Stomach (tissue), 9 donors: ENCODE results near the gene STAT1. TPM values are rescaled to one million over a fixed set of nuclear protein-coding genes. Genes with fewer than 3 reads are reported as not detected.

Experiments
- DNase-seq, 2 donors: peaks; one replicate each; pipeline versions ENCODE4 v3.0.0 to v3.0.0-alpha.2; 2013 to 2019
- H3K27ac ChIP-seq, 5 donors: fragments of 200-600 bp in 4 of 5; sonication (generic) in 4 of 5; one replicate each; pipeline ENCODE4 v1.5.1; 2013 to 2019; ENCODE audit warnings: mild to moderate bottlenecking in 1 of 5, moderate library complexity in 1 of 5
- H3K27me3 ChIP-seq, 3 donors: fragments of 200-600 bp; sonication (generic); one replicate each; pipeline ENCODE4 v1.5.1; 2017 to 2019; ENCODE audit warnings: mixed run types in 1 of 3
- H3K36me3 ChIP-seq, 4 donors: fragments of 200-600 bp; sonication (generic); 1 replicate in 3 of 4; 2 replicates in 1 of 4; pipeline ENCODE4 v1.5.1; 2016 to 2019
- H3K4me1 ChIP-seq, 4 donors: fragments of 200-600 bp; sonication (generic); one replicate each; pipeline ENCODE4 v1.5.1; 2016 to 2019
- H3K4me3 ChIP-seq, 4 donors: fragments of 200-600 bp; sonication (generic) in 3 of 4; one replicate each; pipeline ENCODE4 v1.5.1; 2016 to 2019; ENCODE audit warnings: mild to moderate bottlenecking in 1 of 4
- H3K9me3 ChIP-seq, 4 donors: fragments of 200-600 bp; sonication (generic); one replicate each; pipeline ENCODE4 v1.5.1; 2016 to 2019
- CTCF ChIP-seq, 7 experiments: fragments of 450-650 bp in 4 of 7; fragments of 200-600 bp in 3 of 7; sonication (generic) in 3 of 7; IDR thresholded peaks; one replicate each; pipeline ENCODE4 v1.5.1; 2016 to 2019; ENCODE audit warnings: antibody characterized with exemption in 7 of 7, control low read depth in 2 of 7, mild to moderate bottlenecking in 1 of 7
- EP300 ChIP-seq: sonication (generic); formaldehyde crosslinking; IDR thresholded peaks from one replicate; pipeline ENCODE4 v1.6.1; 2017; ENCODE audit warnings: antibody characterized with exemption
- POLR2A ChIP-seq, 4 donors: fragments of 450-650 bp; IDR thresholded peaks; one replicate each; pipeline ENCODE4 v1.6.1; 2016; ENCODE audit warnings: antibody characterized with exemption in 4 of 4, control low read depth in 2 of 4, mild to moderate bottlenecking in 1 of 4, moderate library complexity in 1 of 4
- POLR2AphosphoS5 ChIP-seq, 3 donors: sonication (generic); formaldehyde crosslinking; IDR thresholded peaks; one replicate each; pipeline ENCODE4 v1.6.1; 2016; ENCODE audit warnings: antibody characterized with exemption in 3 of 3
- WGBS, 5 donors: extraction: QIAGEN DNeasy Blood & Tissue Kit in 3 of 5; methylation state at CpG; one replicate each; pipeline versions ENCODE4 v1.1.5 to v1.1.7; 2013 to 2018; 5-methylcytosine and 5-hydroxymethylcytosine counted together
- intact Hi-C: fragments of 100-400 bp; cut with DNase I; formaldehyde crosslinking; loops from one replicate; pipeline ENCODE4 v1.15.1; 2023; ENCODE audit warnings: low total_unique reads
- polyA plus RNA-seq, 3 donors: library from polyadenylated mRNA; stranded (reverse); fragments of 200-250 nt; gene quantifications; one replicate each; pipeline ENCODE4 v1.2.3, GENCODE V29; 2013
- total RNA-seq, 5 donors: library from RNA; depleted of rRNA; stranded (reverse); fragments of >200 nt; gene quantifications; one replicate each; pipeline versions ENCODE4 v1.1.0 to v1.2.3, GENCODE V29; 2014 to 2016
- donor health status: healthy with polysubstance abuse.
- donor health status: Bipolar disorder and iron deficiency.
- donor health status: healthy.

Gene STAT1
- total and polyA plus RNA-seq, 8 donors: 23.2 to 289 (median 61.7) TPM

- 86 to 95% (median 95%) methylated on average over 3 of the region's 3 CpGs for WGBS, 5 donors
- Histone ChIP-seq H3K4me3 (no peak overlapping the region), H3K27me3 (no peaks in the 10 kb centered on the region), H3K9me3 (no peaks in the 10 kb centered on the region), H3K27ac (no peak overlapping the region), H3K36me3 (no peaks in the 10 kb centered on the region), H3K4me1 (peaks cover 16 to 34% (median 25%) of the 10 kb centered on the region in 4 donors)
- no peak for DNase-seq
- intact Hi-C loops: no loop called here
- TF ChIP-seq EP300 (no peak), POLR2A (IDR thresholded peaks at IDR 0.05) (no peak), CTCF (IDR thresholded peaks at IDR 0.05) (no peak), POLR2AphosphoS5 (IDR thresholded peaks at IDR 0.05) (no peak)
These were observed 63.4 kb downstream of the STAT1 start for GRCh38 chr2:190950566-190950991.

- H3K36me3 ChIP-seq: no peaks in the 10 kb centered on the region
- no peak overlapping the region for H3K4me3 ChIP-seq
- DNase-seq: peak in 1 of 2 donors; percentile 49
- no peaks in the 10 kb centered on the region for H3K9me3 ChIP-seq
- 44 to 58% (median 49%) methylated on average over 2 of the region's 2 CpGs for WGBS, 5 donors
- TF ChIP-seq POLR2A (IDR thresholded peaks at IDR 0.05): no peak
- no peak for TF ChIP-seq POLR2AphosphoS5 (IDR thresholded peaks at IDR 0.05)
- TF ChIP-seq CTCF (IDR thresholded peaks at IDR 0.05): no peak
- TF ChIP-seq EP300: no peak
- H3K27me3 ChIP-seq: no peaks in the 10 kb centered on the region
- H3K4me1 ChIP-seq: peaks cover 16 to 34% (median 25%) of the 10 kb centered on the region in 4 donors
- H3K27ac ChIP-seq: peak overlapping the region in 1 of 5 donors; percentile 57
- intact Hi-C loops: no loop called here
These were observed 65.3 kb downstream of the STAT1 start for GRCh38 chr2:190948671-190949070.

GRCh38 chr2:190947711-190948251, 66.2 kb downstream of the STAT1 start:
- Histone ChIP-seq H3K36me3 (no peaks in the 10 kb centered on the region), H3K27ac (peak overlapping the region in 4 of 5 donors; percentile 15 to 57 (median 35)), H3K4me1 (peaks cover 16 to 34% (median 25%) of the 10 kb centered on the region in 4 donors), H3K4me3 (peak overlapping the region in 1 of 4 donors; percentile 18), H3K27me3 (no peaks in the 10 kb centered on the region), H3K9me3 (no peaks in the 10 kb centered on the region)
- intact Hi-C loops: no loop called here
- DNase-seq: peak in 1 of 2 donors; percentile 61
- WGBS, 5 donors: 3 to 13% (median 6%) methylated on average over 2 of the region's 2 CpGs
- TF ChIP-seq EP300: no peak
- TF ChIP-seq POLR2A (IDR thresholded peaks at IDR 0.05): no peak
- peak in 1 of 3 donors; percentile 10 for TF ChIP-seq POLR2AphosphoS5 (IDR thresholded peaks at IDR 0.05)
- no peak for TF ChIP-seq CTCF (IDR thresholded peaks at IDR 0.05)

- Histone ChIP-seq H3K4me3 (no peak overlapping the region), H3K27ac (peak overlapping the region in 3 of 5 donors; percentile 15 to 57 (median 43)), H3K4me1 (peaks cover 16 to 34% (median 25%) of the 10 kb centered on the region in 4 donors), H3K36me3 (no peaks in the 10 kb centered on the region), H3K9me3 (no peaks in the 10 kb centered on the region), H3K27me3 (no peaks in the 10 kb centered on the region)
- 1 to 16% (median 11%) methylated on average over 1 of the region's 1 CpG for WGBS, 5 donors
- DNase-seq: peak in 1 of 2 donors; percentile 55
- intact Hi-C loops: no loop called here
- TF ChIP-seq POLR2AphosphoS5 (IDR thresholded peaks at IDR 0.05): peak in 2 of 3 donors; percentile 19 to 28
- no peak for TF ChIP-seq CTCF (IDR thresholded peaks at IDR 0.05)
These were observed 66.8 kb downstream of the STAT1 start for GRCh38 chr2:190947141-190947540.
